Measurements from ENCODE around the gene OR52N5.

- TF ChIP-seq, protein P1, sequence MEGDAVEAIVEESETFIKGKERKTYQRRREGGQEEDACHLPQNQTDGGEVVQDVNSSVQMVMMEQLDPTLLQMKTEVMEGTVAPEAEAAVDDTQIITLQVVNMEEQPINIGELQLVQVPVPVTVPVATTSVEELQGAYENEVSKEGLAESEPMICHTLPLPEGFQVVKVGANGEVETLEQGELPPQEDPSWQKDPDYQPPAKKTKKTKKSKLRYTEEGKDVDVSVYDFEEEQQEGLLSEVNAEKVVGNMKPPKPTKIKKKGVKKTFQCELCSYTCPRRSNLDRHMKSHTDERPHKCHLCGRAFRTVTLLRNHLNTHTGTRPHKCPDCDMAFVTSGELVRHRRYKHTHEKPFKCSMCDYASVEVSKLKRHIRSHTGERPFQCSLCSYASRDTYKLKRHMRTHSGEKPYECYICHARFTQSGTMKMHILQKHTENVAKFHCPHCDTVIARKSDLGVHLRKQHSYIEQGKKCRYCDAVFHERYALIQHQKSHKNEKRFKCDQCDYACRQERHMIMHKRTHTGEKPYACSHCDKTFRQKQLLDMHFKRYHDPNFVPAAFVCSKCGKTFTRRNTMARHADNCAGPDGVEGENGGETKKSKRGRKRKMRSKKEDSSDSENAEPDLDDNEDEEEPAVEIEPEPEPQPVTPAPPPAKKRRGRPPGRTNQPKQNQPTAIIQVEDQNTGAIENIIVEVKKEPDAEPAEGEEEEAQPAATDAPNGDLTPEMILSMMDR (IDR thresholded peaks at IDR 0.05): no peak
- TF ChIP-seq, protein P2, sequence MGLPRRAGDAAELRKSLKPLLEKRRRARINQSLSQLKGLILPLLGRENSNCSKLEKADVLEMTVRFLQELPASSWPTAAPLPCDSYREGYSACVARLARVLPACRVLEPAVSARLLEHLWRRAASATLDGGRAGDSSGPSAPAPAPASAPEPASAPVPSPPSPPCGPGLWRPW (IDR thresholded peaks at IDR 0.05): no peak
- TF ChIP-seq POLR2A (IDR thresholded peaks at IDR 0.05; ENCODE audit: low read length) (no peak), PHF8 (IDR thresholded peaks at IDR 0.05; ENCODE audit: borderline replicate concordance, low read depth) (no peak)
Observed at GRCh38 chr11:5791165-5791564, 8.0 kb upstream of the OR52N5 start, which contains the start of gene OR52N1.
